BJ (cell line): ENCODE results near the gene STIM2. TPM values are rescaled to one million over a fixed set of nuclear protein-coding genes. Genes with fewer than 3 reads are reported as not detected.

Source experiments
- CTCF ChIA-PET: fragments of 350-600 bp; formaldehyde crosslinking; extraction: SDS; loops from one replicate; lab custom pipeline; 2021; ENCODE audit warnings: antibody characterized with exemption, inconsistent platforms; lab: Yijun Ruan, JAX
- POLR2A ChIA-PET: fragments of 300-600 bp; sonication (Branson Sonifier 250); formaldehyde crosslinking; extraction: SDS; loops from one replicate; lab custom pipeline; 2021; ENCODE audit warnings: antibody characterized with exemption; lab: Charles Lee
- DNase-seq: peaks from one replicate; pipeline ENCODE4 v3.0.0-alpha.2; 2011; ENCODE audit warnings: low read depth
- H3K27me3 ChIP-seq: 2 replicates; pipeline ENCODE4 v1.6.0; 2011; ENCODE audit warnings: low read length; ENCODE audit not compliant: control insufficient read depth, insufficient read depth
- H3K36me3 ChIP-seq: 2 replicates; pipeline ENCODE4 v1.5.1; 2011; ENCODE audit warnings: low read length; ENCODE audit not compliant: control insufficient read depth, insufficient read depth
- H3K4me3 ChIP-seq: 2 replicates; pipeline ENCODE4 v1.5.1; 2011; ENCODE audit warnings: low read depth, mild to moderate bottlenecking, control low read depth, low read length
- CTCF ChIP-seq: IDR thresholded peaks from 2 replicates; pipeline ENCODE4 v1.5.1; 2011; ENCODE audit warnings: low read depth, mild to moderate bottlenecking, control low read depth, inconsistent platforms, low read length, moderate library complexity; ENCODE audit not compliant: insufficient read depth
- polyA plus RNA-seq: library from polyadenylated mRNA; depleted of rRNA; stranded (reverse); fragments of >200 nt; gene quantifications from 2 replicates; pipeline ENCODE4 v1.2.3, GENCODE V29; 2011

The STIM2 gene
- polyA plus RNA-seq, 1 experiment = 17.8 TPM

- Histone ChIP-seq H3K27me3 (no peaks in the 10 kb centered on the region), H3K4me3 (no peak overlapping the region), H3K36me3 (no peaks in the 10 kb centered on the region)
- TF ChIP-seq CTCF = no peak
- DNase-seq = no peak
- POLR2A ChIA-PET = no interaction called here
- CTCF ChIA-PET = interaction anchor here (1.0 kb wide), 1 partner anchor 14 kb away, joined by 3 read pairs; no protein-coding TSS in a partner anchor
Measured at GRCh38 chr4:26952891-26953290, 92.2 kb downstream of the STIM2 start.

- CTCF ChIA-PET = interaction anchor here (1.0 kb wide), 1 partner anchor 14 kb away, joined by 3 read pairs; no protein-coding TSS in a partner anchor
Measured at GRCh38 chr4:26953366-26953765, 92.7 kb downstream of the STIM2 start.

GRCh38 chr4:26953770-26954423 lies 93.3 kb downstream of the STIM2 start:
- ChIA-PET POLR2A (no interaction called here), CTCF (no interaction called here)
- DNase-seq = no peak
- no peaks in the 10 kb centered on the region for H3K36me3 ChIP-seq
- no peak overlapping the region for H3K4me3 ChIP-seq
- H3K27me3 ChIP-seq = no peaks in the 10 kb centered on the region
- no peak for TF ChIP-seq CTCF

More at GRCh38 chr4:26953366-26953765, 92.7 kb downstream of the STIM2 start:
- no peak for TF ChIP-seq CTCF
- DNase-seq = no peak
- no peaks in the 10 kb centered on the region for H3K27me3 ChIP-seq
- H3K4me3 ChIP-seq = no peak overlapping the region
- no peaks in the 10 kb centered on the region for H3K36me3 ChIP-seq
- POLR2A ChIA-PET = no interaction called here

- no peak for TF ChIP-seq CTCF
- no peaks in the 10 kb centered on the region for H3K27me3 ChIP-seq
- POLR2A ChIA-PET = interaction anchor here (0.7 kb wide), 1 partner anchor 72 kb away, joined by 3 read pairs; no protein-coding TSS in a partner anchor
- no peaks in the 10 kb centered on the region for H3K36me3 ChIP-seq
- H3K4me3 ChIP-seq = no peak overlapping the region
- CTCF ChIA-PET = no interaction called here
- DNase-seq = no peak
Measured at GRCh38 chr4:26955241-26955640, 94.6 kb downstream of the STIM2 start.

- TF ChIP-seq CTCF = no peak
- DNase-seq = no peak
- Histone ChIP-seq H3K36me3 (no peaks in the 10 kb centered on the region), H3K4me3 (no peak overlapping the region), H3K27me3 (no peaks in the 10 kb centered on the region)
- CTCF ChIA-PET = no interaction called here
- POLR2A ChIA-PET = no interaction called here
Measured at GRCh38 chr4:26958925-26959653, 98.4 kb downstream of the STIM2 start.
